Tibial nerve (tissue), 4 donors: Measurements from ENCODE around the gene ACTR3C.

Experiments
- CTCF ChIP-seq, 5 experiments: fragments of 200-600 bp in 3 of 5; fragments of 450-650 bp in 2 of 5; sonication (generic) in 3 of 5; IDR thresholded peaks; one replicate each; pipeline ENCODE4 v1.5.1; 2016 to 2019; ENCODE audit warnings: antibody characterized with exemption in 5 of 5, mild to moderate bottlenecking in 3 of 5, moderate library complexity in 2 of 5
- EP300 ChIP-seq, 2 donors: sonication (generic); formaldehyde crosslinking; IDR thresholded peaks; one replicate each; pipeline ENCODE4 v1.6.1; 2017; ENCODE audit warnings: antibody characterized with exemption in 2 of 2, mild to moderate bottlenecking in 1 of 2
- POLR2A ChIP-seq, 2 donors: fragments of 450-650 bp; IDR thresholded peaks; one replicate each; pipeline ENCODE4 v1.6.1; 2017; ENCODE audit warnings: antibody characterized with exemption in 2 of 2, mild to moderate bottlenecking in 2 of 2, moderate library complexity in 2 of 2

- TF ChIP-seq CTCF (IDR thresholded peaks at IDR 0.05) = no peak
- TF ChIP-seq EP300 (IDR thresholded peaks at IDR 0.05) = no peak
- TF ChIP-seq POLR2A (IDR thresholded peaks at IDR 0.05) = no peak
Observed at GRCh38 chr7:150337659-150338081, 14.3 kb upstream of the ACTR3C start.
